ENCODE data around the gene UFD1. TPM values are rescaled to one million over a fixed set of nuclear protein-coding genes. Genes with fewer than 3 reads are reported as not detected.

Gene UFD1
- total and polyA plus RNA-seq, 9 donors = 27.8 to 58.8 (median 44.4) TPM

DNA sequence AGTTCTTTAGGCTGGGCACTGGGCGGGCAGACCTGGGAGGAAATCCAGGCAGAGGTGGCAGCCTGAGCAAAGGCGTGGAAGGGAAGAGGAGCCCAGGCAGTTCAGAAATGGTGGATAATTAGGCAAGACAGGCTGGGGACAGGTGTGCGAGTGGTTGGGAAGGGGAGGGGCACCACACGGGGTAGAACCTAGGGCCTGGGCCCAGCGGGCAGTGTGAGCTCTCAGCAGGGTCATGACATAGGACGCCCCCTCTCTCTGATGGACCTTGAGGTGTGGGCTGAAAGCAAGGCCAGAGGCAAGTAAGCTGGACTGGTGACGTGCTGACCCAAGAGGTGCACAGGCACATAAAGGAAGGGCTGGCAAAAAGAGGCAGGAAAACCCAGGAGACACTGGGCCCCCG is 6.8 kb downstream of the UFD1 start:
- 89% methylated on average over 8 of the region's 8 CpGs for WGBS (ENCODE audit: insufficient coverage)
- no peaks in the 10 kb centered on the region for H3K9me3 ChIP-seq (replicated peaks; ENCODE audit: control insufficient read depth, low read depth, low read length)
- no peaks in the 10 kb centered on the region for H3K27me3 ChIP-seq (ENCODE audit: control insufficient read depth, insufficient read depth, low read length)
- no peak for DNase-seq
- H3K4me1 ChIP-seq (ENCODE audit: control insufficient read depth, insufficient read depth, low read length) = no peaks in the 10 kb centered on the region
- peaks cover 79% of the 10 kb centered on the region for H3K36me3 ChIP-seq (ENCODE audit: control insufficient read depth, insufficient read depth, low read length)
- no peak overlapping the region for H3K27ac ChIP-seq (ENCODE audit: low read length)
- H3K4me3 ChIP-seq (ENCODE audit: low read length) = no peak overlapping the region

GRCh38 chr22:19471572-19471971 is 7.4 kb downstream of the UFD1 start:
- Histone ChIP-seq H3K36me3 (ENCODE audit: control insufficient read depth, insufficient read depth, low read length) (peaks cover 86% of the 10 kb centered on the region), H3K27me3 (ENCODE audit: control insufficient read depth, insufficient read depth, low read length) (no peaks in the 10 kb centered on the region), H3K4me1 (ENCODE audit: control insufficient read depth, insufficient read depth, low read length) (no peaks in the 10 kb centered on the region), H3K27ac (ENCODE audit: low read length) (no peak overlapping the region), H3K4me3 (ENCODE audit: low read length) (no peak overlapping the region), H3K9me3 (replicated peaks; ENCODE audit: control insufficient read depth, low read depth, low read length) (no peaks in the 10 kb centered on the region)
- no peak for DNase-seq
- WGBS (ENCODE audit: insufficient coverage) = 70% methylated on average over 4 of the region's 11 CpGs

DNA sequence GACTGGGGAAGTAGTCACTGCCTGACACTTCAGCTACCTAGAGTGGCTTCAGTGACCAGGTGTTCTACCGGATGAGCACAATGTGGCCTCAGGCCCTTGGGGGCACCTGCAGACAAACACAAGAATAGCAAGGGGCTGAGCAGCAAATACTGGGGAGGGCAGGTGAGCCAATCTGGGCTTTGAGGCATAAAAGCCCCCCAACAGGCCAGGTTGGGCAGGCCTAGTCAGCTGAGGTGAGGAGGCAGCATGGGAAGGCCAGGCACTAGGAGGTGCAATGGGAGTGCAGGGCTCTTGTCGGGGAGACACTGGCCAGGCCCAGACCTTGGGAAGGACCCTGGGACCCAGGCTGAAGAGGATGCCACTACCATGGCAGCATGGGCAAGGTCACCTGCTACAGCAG is 9.0 kb downstream of the UFD1 start:
- no peak for DNase-seq
- Histone ChIP-seq H3K9me3 (replicated peaks; ENCODE audit: control insufficient read depth, low read depth, low read length) (no peaks in the 10 kb centered on the region), H3K27me3 (ENCODE audit: control insufficient read depth, insufficient read depth, low read length) (no peaks in the 10 kb centered on the region), H3K36me3 (ENCODE audit: control insufficient read depth, insufficient read depth, low read length) (peaks cover 90% of the 10 kb centered on the region), H3K4me1 (ENCODE audit: control insufficient read depth, insufficient read depth, low read length) (no peaks in the 10 kb centered on the region), H3K27ac (ENCODE audit: low read length) (no peak overlapping the region), H3K4me3 (ENCODE audit: low read length) (no peak overlapping the region)
- 95% methylated on average over 2 of the region's 2 CpGs for WGBS (ENCODE audit: insufficient coverage)

DNA sequence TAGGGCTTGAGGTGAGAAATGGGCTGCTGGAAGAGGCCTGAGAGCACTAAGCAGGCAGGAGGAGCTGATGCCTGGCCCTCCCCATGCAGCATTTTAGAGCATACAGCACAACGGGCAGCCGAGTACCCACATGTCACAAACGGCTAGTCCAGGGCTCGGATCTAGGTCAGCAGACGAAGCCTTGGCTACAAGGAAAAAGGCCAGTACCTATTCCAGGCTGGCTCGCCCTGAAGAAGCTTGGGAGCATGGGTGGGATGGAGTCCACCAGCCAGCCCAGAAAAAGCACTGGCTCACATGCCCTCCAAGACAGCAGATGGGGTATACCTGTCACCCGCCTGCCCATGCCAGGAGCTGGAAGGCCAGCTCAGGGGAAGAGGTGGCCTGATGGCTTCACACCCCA is 9.6 kb downstream of the UFD1 start:
- Histone ChIP-seq H3K27me3 (ENCODE audit: control insufficient read depth, insufficient read depth, low read length) (no peaks in the 10 kb centered on the region), H3K4me3 (ENCODE audit: low read length) (no peak overlapping the region), H3K9me3 (replicated peaks; ENCODE audit: control insufficient read depth, low read depth, low read length) (no peaks in the 10 kb centered on the region), H3K27ac (ENCODE audit: low read length) (no peak overlapping the region), H3K36me3 (ENCODE audit: control insufficient read depth, insufficient read depth, low read length) (peaks cover 90% of the 10 kb centered on the region), H3K4me1 (ENCODE audit: control insufficient read depth, insufficient read depth, low read length) (no peaks in the 10 kb centered on the region)
- WGBS (ENCODE audit: insufficient coverage) = 99% methylated on average over 7 of the region's 7 CpGs
- no peak for DNase-seq

DNA sequence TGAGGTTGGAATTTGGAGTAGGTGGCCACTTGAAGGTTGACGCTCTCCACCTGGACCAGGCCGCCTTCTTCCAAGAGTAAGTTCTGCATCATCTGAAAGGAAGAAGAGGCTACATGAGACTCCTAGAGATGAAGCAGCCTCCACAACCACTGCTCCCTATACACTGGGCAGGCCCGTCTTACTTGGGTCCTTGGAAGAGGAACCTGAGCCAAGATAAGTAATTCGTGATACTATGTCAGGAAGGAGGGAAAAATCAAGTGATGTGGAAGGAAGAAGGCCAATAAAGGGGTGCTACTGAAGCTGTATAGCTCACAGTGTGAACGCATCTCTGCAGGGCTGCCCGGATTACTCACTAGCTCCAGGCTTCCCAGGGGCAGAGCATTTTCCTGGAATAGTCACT is 11.1 kb downstream of the UFD1 start:
- Histone ChIP-seq H3K36me3 (ENCODE audit: control insufficient read depth, insufficient read depth, low read length) (peaks cover 83% of the 10 kb centered on the region), H3K4me3 (ENCODE audit: low read length) (no peak overlapping the region), H3K27ac (ENCODE audit: low read length) (no peak overlapping the region), H3K9me3 (replicated peaks; ENCODE audit: control insufficient read depth, low read depth, low read length) (no peaks in the 10 kb centered on the region), H3K27me3 (ENCODE audit: control insufficient read depth, insufficient read depth, low read length) (no peaks in the 10 kb centered on the region), H3K4me1 (ENCODE audit: control insufficient read depth, insufficient read depth, low read length) (peaks cover 3% of the 10 kb centered on the region)
- 89% methylated on average over 3 of the region's 6 CpGs for WGBS (ENCODE audit: insufficient coverage)
- DNase-seq = no peak

DNA sequence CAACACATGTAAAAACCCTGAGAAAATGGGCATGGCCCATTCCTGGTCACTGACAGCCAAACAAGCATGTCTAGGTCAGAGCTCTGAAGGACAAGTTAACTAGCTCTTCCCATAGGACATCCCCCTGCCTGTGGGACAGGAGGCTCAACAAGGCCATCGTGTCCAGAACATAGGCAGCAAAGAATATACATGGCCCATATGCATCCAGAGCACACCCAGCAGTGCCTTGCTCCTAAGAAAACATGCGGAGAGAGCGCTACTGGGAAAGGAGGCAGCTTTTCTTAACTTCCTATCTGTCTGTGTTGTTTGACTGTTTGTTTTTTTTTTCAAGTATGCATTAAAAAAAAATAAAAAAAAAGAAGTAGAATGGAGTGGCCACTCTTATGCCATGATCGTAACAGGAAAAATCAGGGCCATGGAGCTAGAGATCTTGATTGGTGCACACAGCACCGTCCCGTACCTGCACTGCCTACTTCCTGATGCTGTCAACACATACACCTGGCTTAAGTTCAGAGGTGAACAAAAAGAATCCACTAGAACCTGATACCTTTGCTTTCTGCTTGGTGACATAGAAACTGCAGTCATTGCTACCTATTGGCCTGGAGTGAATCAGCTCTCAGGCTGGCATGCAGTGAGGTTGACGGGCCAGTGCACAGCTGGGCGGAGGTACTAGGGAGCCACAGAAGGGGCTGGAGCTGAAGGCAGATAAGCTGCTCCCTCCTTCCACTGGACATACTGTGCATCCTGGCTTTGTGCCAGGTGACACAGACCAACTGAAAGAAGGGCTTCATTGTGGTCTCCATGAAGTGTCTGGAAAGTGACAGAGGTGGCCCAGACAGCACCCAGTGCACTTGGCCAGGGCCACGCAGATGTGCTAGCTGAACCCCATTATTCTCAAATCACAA is 11.9 kb downstream of the UFD1 start:
- Histone ChIP-seq H3K4me1 (ENCODE audit: control insufficient read depth, insufficient read depth, low read length) (peaks cover 3% of the 10 kb centered on the region), H3K36me3 (ENCODE audit: control insufficient read depth, insufficient read depth, low read length) (peaks cover 78% of the 10 kb centered on the region), H3K27me3 (ENCODE audit: control insufficient read depth, insufficient read depth, low read length) (no peaks in the 10 kb centered on the region), H3K4me3 (ENCODE audit: low read length) (no peak overlapping the region), H3K9me3 (replicated peaks; ENCODE audit: control insufficient read depth, low read depth, low read length) (no peaks in the 10 kb centered on the region), H3K27ac (ENCODE audit: low read length) (no peak overlapping the region)
- DNase-seq = no peak
- WGBS (ENCODE audit: insufficient coverage) = 91% methylated on average over 3 of the region's 9 CpGs

DNA sequence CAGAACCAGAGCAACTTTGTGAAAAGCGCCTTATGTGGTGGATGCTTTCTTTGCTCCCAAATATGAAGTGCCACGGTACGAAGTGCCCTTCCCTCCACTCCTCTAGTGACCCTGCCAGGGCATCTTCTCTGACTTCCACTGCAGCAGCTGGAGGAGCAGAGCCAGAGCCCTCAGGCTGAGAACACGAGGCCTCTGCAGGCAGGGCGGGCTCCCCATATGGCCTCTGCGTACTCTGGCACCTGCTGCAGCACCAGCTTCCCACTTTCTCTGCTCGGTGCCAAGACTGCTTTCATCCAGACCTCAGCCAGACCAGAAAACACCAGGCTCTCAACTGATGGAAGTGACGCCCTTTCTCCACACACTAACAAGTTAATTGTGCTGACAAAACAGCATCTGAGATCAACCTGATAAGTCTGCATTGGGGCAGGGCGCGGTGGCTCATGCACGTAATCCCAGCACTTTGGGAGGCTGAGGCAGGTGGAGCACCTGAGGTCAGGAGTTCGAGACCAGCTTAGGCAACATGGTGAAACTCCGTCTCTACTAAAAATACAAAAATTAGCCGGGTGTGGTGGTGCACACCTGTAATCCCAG is 12.8 kb downstream of the UFD1 start:
- H3K4me1 ChIP-seq (ENCODE audit: control insufficient read depth, insufficient read depth, low read length) = peaks cover 3% of the 10 kb centered on the region
- no peak for DNase-seq
- no peak overlapping the region for H3K4me3 ChIP-seq (ENCODE audit: low read length)
- H3K27ac ChIP-seq (ENCODE audit: low read length) = no peak overlapping the region
- WGBS (ENCODE audit: insufficient coverage) = 81% methylated on average over 11 of the region's 14 CpGs
- no peaks in the 10 kb centered on the region for H3K9me3 ChIP-seq (replicated peaks; ENCODE audit: control insufficient read depth, low read depth, low read length)
- no peaks in the 10 kb centered on the region for H3K27me3 ChIP-seq (ENCODE audit: control insufficient read depth, insufficient read depth, low read length)
- peaks cover 70% of the 10 kb centered on the region for H3K36me3 ChIP-seq (ENCODE audit: control insufficient read depth, insufficient read depth, low read length)

- Histone ChIP-seq H3K4me1 (ENCODE audit: control insufficient read depth, insufficient read depth, low read length) (peaks cover 3% of the 10 kb centered on the region), H3K4me3 (ENCODE audit: low read length) (no peak overlapping the region), H3K36me3 (ENCODE audit: control insufficient read depth, insufficient read depth, low read length) (peaks cover 61% of the 10 kb centered on the region), H3K27ac (ENCODE audit: low read length) (no peak overlapping the region), H3K9me3 (replicated peaks; ENCODE audit: control insufficient read depth, low read depth, low read length) (no peaks in the 10 kb centered on the region), H3K27me3 (ENCODE audit: control insufficient read depth, insufficient read depth, low read length) (no peaks in the 10 kb centered on the region)
- WGBS (ENCODE audit: insufficient coverage) = 84% methylated on average over 3 of the region's 4 CpGs
- no peak for DNase-seq
Observed at GRCh38 chr22:19464975-19465374, 14.0 kb downstream of the UFD1 start.

- H3K4me1 ChIP-seq (ENCODE audit: control insufficient read depth, insufficient read depth, low read length) = peaks cover 3% of the 10 kb centered on the region
- DNase-seq = no peak
- no peaks in the 10 kb centered on the region for H3K9me3 ChIP-seq (replicated peaks; ENCODE audit: control insufficient read depth, low read depth, low read length)
- peaks cover 57% of the 10 kb centered on the region for H3K36me3 ChIP-seq (ENCODE audit: control insufficient read depth, insufficient read depth, low read length)
- no peak overlapping the region for H3K27ac ChIP-seq (ENCODE audit: low read length)
- H3K4me3 ChIP-seq (ENCODE audit: low read length) = no peak overlapping the region
- no peaks in the 10 kb centered on the region for H3K27me3 ChIP-seq (ENCODE audit: control insufficient read depth, insufficient read depth, low read length)
- 83% methylated on average over 1 of the region's 1 CpG for WGBS (ENCODE audit: insufficient coverage)
Observed at GRCh38 chr22:19464546-19464945, 14.4 kb downstream of the UFD1 start.

GRCh38 chr22:19463491-19464469 is 15.2 kb downstream of the UFD1 start:
- H3K27ac ChIP-seq (ENCODE audit: low read length) = no peak overlapping the region
- peaks cover 3% of the 10 kb centered on the region for H3K4me1 ChIP-seq (ENCODE audit: control insufficient read depth, insufficient read depth, low read length)
- DNase-seq = peak; percentile 27
- WGBS (ENCODE audit: insufficient coverage) = 58% methylated on average over 4 of the region's 7 CpGs
- H3K4me3 ChIP-seq (ENCODE audit: low read length) = no peak overlapping the region
- H3K27me3 ChIP-seq (ENCODE audit: control insufficient read depth, insufficient read depth, low read length) = no peaks in the 10 kb centered on the region
- no peaks in the 10 kb centered on the region for H3K9me3 ChIP-seq (replicated peaks; ENCODE audit: control insufficient read depth, low read depth, low read length)
- H3K36me3 ChIP-seq (ENCODE audit: control insufficient read depth, insufficient read depth, low read length) = peaks cover 54% of the 10 kb centered on the region

Measured in muscle of leg (tissue), 11 donors.